Kidney (tissue), 14 donors: ENCODE data around the gene PCDHA4. TPM values are rescaled to one million over a fixed set of nuclear protein-coding genes. Genes with fewer than 3 reads are reported as not detected.
"Not testable (repeated sequence)": the region's sequence is repeated elsewhere in the genome, so short reads cannot be mapped to it uniquely, and the experiment has no call there.

ENCODE experiments used
- DNase-seq, 5 donors: peaks; one replicate each; pipeline ENCODE4 v3.0.0-alpha.2; 2013 to 2020
- FAIRE-seq: peaks from 2 replicates; lab custom pipeline; 2012; peaks lifted over from hg19 to GRCh38; lab: Jason Lieb, UNC
- H3K27ac ChIP-seq, 2 donors: one replicate each; pipeline ENCODE4 v1.7.0; 2013; ENCODE audit warnings: low read depth in 2 of 2, low read length in 2 of 2, inconsistent platforms in 1 of 2
- H3K27me3 ChIP-seq: one replicate; pipeline ENCODE4 v1.7.1; 2013; ENCODE audit warnings: low read length, inconsistent platforms; ENCODE audit not compliant: control insufficient read depth, insufficient read depth
- H3K36me3 ChIP-seq, 3 donors: one replicate each; pipeline versions ENCODE4 v1.7.0 to v1.7.1; 2013; ENCODE audit warnings: low read length in 3 of 3, control low read depth in 1 of 3, inconsistent platforms in 1 of 3; ENCODE audit not compliant: insufficient read depth in 3 of 3, control insufficient read depth in 2 of 3
- H3K4me1 ChIP-seq, 3 donors: one replicate each; pipeline versions ENCODE4 v1.7.0 to v1.7.1; 2013; ENCODE audit warnings: low read length in 3 of 3, inconsistent platforms in 1 of 3, low read depth in 1 of 3; ENCODE audit not compliant: control insufficient read depth in 2 of 3, insufficient read depth in 2 of 3
- H3K4me3 ChIP-seq, 3 donors: one replicate each; pipeline versions ENCODE4 v1.7.0 to v1.8.1; 2013; ENCODE audit warnings: low read length in 3 of 3, control low read depth in 1 of 3, inconsistent platforms in 1 of 3
- H3K9ac ChIP-seq, 3 donors: one replicate each; pipeline versions ENCODE4 v1.7.0 to v1.7.1; 2013; ENCODE audit warnings: low read length in 3 of 3, control low read depth in 1 of 3, inconsistent platforms in 1 of 3
- H3K9me3 ChIP-seq, 3 donors: one replicate each; pipeline versions ENCODE4 v1.7.0 to v1.7.1; 2013; ENCODE audit warnings: low read length in 3 of 3, control low read depth in 1 of 3, inconsistent platforms in 1 of 3; ENCODE audit not compliant: control insufficient read depth in 2 of 3, insufficient read depth in 1 of 3
- intact Hi-C: fragments of 100-400 bp; cut with DNase I; formaldehyde crosslinking; loops from one replicate; pipeline ENCODE4 v1.11.1; 2022
- polyA plus RNA-seq: library from polyadenylated mRNA; stranded (reverse); fragments of 350-450 nt; fragmentation: Illumina TruSeq; extraction: RNeasy Lipid Tissue Mini Kit (QIAGEN cat#74804); gene quantifications from one replicate; pipeline ENCODE4 v1.2.3, GENCODE V29; 2014; ENCODE audit warnings: low read depth, low replicate concordance; ENCODE audit not compliant: insufficient read depth
- total RNA-seq: library from RNA; stranded (reverse); fragmentation: NEBNext Ultra II Directional; extraction: Animal tissue kit (Norgen Biotek cat#: 25700); gene quantifications from one replicate; pipeline ENCODE4 v1.2.1, GENCODE V29; 2021
- TF ChIP-seq, protein P1 (sequence below): IDR thresholded peaks from 3 replicates; pipeline ENCODE4 v1.5.1; 2012; ENCODE audit warnings: mild to moderate bottlenecking, moderate library complexity, borderline replicate concordance; ENCODE audit not compliant: insufficient read depth; ENCODE audit errors: extremely low read depth
- donor health status: control.
- donor health status: control.
- donor health status: control.
- donor health status: control.
- donor health status: control.
- donor health status: DM: yes; HTN: yes; CAD: no.
- donor health status: Normal renal cell carcinoma (clear cell type).

Gene PCDHA4
- total and polyA plus RNA-seq, 2 donors from 2014 or later, result 1.1 to 4.1 TPM

DNA sequence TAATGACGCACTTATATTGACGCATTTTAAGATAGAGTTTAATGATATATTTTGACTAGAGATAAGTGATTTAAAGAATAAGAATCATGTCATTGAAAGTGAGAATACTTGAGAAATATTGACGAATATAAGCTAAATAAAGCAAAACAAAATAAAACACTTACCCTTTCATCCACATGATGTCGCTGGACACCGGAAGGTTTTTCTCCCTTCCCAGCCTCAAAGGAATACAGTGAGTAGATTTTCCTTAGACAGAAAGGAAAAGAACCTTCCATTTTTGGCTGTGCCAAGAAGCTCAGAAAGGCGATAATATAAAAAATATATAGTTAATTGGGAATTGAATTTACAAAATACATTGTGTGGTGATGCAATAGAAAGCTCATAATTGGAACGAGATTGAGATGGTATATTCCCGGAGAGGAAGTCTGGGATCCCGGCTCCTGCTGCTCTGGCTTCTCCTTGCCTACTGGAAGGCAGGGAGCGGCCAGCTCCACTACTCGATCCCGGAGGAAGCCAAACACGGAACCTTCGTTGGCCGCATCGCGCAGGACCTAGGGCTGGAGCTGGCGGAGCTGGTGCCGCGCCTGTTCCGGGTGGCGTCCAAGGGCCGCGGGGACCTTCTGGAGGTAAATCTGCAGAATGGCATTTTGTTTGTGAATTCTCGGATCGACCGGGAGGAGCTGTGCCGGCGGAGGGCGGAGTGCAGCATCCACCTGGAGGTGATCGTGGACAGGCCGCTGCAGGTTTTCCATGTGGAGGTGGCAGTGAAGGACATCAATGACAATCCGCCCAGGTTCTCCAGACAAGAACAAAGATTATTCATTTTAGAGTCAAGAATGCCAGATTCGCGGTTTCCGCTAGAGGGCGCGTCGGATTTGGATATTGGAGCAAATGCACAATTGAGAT lies 14.8 kb downstream of the PCDHA4 start, which contains the start of gene PCDHA5:
Gene PCDHA5, plus strand, starts transcription at position 239 of the 906 bp plus-strand sequence.
- no peaks in the 10 kb centered on the region for H3K27me3 ChIP-seq
- intact Hi-C loops, result no loop called here
- peaks cover 0 to 2% (median 0%) of the 10 kb centered on the region in 3 donors for H3K9me3 ChIP-seq
- peak in 2 of 5 donors; percentile 13 to 66 for DNase-seq
- TF ChIP-seq, protein P1, sequence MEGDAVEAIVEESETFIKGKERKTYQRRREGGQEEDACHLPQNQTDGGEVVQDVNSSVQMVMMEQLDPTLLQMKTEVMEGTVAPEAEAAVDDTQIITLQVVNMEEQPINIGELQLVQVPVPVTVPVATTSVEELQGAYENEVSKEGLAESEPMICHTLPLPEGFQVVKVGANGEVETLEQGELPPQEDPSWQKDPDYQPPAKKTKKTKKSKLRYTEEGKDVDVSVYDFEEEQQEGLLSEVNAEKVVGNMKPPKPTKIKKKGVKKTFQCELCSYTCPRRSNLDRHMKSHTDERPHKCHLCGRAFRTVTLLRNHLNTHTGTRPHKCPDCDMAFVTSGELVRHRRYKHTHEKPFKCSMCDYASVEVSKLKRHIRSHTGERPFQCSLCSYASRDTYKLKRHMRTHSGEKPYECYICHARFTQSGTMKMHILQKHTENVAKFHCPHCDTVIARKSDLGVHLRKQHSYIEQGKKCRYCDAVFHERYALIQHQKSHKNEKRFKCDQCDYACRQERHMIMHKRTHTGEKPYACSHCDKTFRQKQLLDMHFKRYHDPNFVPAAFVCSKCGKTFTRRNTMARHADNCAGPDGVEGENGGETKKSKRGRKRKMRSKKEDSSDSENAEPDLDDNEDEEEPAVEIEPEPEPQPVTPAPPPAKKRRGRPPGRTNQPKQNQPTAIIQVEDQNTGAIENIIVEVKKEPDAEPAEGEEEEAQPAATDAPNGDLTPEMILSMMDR, result no peak
- no peak within 1 kb of the TSS for H3K9ac ChIP-seq
- no peak for FAIRE-seq
- no peak within 1 kb of the TSS for H3K27ac ChIP-seq
- no peaks in the 10 kb centered on the region for H3K4me1 ChIP-seq
- H3K36me3 ChIP-seq, result no peaks in the 10 kb centered on the region
- no peak within 1 kb of the TSS for H3K4me3 ChIP-seq

DNA sequence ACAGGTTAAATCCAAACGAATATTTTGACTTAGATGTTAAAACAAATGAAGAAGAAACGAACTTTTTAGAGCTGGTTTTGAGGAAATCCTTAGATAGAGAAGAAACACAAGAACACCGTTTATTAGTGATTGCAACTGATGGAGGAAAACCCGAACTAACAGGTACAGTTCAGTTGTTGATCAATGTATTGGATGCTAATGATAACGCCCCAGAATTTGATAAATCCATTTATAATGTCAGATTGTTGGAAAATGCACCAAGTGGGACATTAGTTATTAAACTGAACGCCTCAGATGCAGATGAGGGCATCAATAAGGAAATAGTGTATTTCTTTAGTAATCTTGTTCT lies 15.4 kb downstream of the PCDHA4 start:
- Histone ChIP-seq H3K36me3 (no peaks in the 10 kb centered on the region), H3K27ac (no peak overlapping the region), H3K4me1 (no peaks in the 10 kb centered on the region), H3K27me3 (no peaks in the 10 kb centered on the region), H3K9ac (no peak overlapping the region), H3K9me3 (no peaks in the 10 kb centered on the region), H3K4me3 (no peak overlapping the region)
- DNase-seq (no peak), FAIRE-seq (no peak)
- intact Hi-C loops, result no loop called here
- TF ChIP-seq, protein P1, result no peak

DNA sequence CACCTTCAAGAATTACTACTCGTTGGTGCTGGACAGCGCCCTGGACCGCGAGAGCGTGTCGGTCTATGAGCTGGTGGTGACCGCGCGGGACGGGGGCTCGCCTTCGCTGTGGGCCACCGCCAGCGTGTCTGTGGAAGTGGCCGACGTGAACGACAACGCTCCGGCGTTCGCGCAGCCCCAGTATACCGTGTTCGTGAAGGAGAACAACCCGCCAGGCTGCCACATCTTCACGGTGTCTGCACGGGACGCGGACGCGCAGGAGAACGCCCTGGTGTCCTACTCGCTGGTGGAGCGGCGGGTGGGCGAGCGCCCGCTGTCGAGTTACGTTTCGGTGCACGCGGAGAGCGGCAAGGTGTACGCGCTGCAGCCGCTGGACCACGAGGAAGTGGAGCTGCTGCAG lies 16.1 kb downstream of the PCDHA4 start:
- H3K27me3 ChIP-seq, FAIRE-seq, H3K9me3 ChIP-seq, intact Hi-C loops, H3K9ac ChIP-seq, H3K4me3 ChIP-seq, H3K4me1 ChIP-seq, H3K36me3 ChIP-seq, H3K27ac ChIP-seq: not testable (repeated sequence)
- peak in 1 of 5 donors; percentile 63 for DNase-seq

DNA sequence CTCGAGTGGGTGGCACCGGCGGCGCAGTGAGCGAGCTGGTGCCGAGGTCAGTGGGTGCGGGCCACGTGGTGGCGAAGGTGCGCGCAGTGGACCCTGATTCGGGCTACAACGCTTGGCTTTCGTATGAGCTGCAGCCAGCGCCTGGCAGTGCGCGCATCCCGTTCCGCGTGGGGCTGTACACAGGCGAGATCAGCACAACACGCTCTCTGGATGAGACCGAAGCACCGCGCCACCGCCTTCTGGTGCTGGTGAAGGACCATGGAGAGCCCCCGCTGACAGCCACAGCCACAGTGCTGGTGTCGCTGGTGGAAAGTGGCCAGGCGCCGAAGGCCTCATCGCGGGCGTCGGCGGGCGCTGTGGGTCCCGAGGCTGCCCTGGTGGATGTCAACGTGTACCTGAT lies 16.6 kb downstream of the PCDHA4 start:
- no peaks in the 10 kb centered on the region for H3K27me3 ChIP-seq
- H3K4me1 ChIP-seq, result no peaks in the 10 kb centered on the region
- TF ChIP-seq, protein P1, result no peak
- FAIRE-seq (no peak), DNase-seq (no peak)
- no peak overlapping the region for H3K9ac ChIP-seq
- no peaks in the 10 kb centered on the region for H3K9me3 ChIP-seq
- no peak overlapping the region for H3K27ac ChIP-seq
- H3K36me3 ChIP-seq, result no peaks in the 10 kb centered on the region
- intact Hi-C loops, result no loop called here
- H3K4me3 ChIP-seq, result no peak overlapping the region
